Heart right ventricle (tissue), 16 donors: Measurements from ENCODE around the gene KCNJ3. TPM values are rescaled to one million over a fixed set of nuclear protein-coding genes. Genes with fewer than 3 reads are reported as not detected.

Source experiments
- ATAC-seq, 8 donors: fragments of 200-7000 bp; cut with Tn5 transposase; one replicate each; pipeline ENCODE4 v1.9.1; 2020; ENCODE audit warnings: mild to moderate bottlenecking in 8 of 8, moderate library complexity in 8 of 8, moderate number of reproducible peaks in 1 of 8
- DNase-seq, 2 donors: peaks; one replicate each; pipeline ENCODE4 v3.0.0-alpha.2; 2020
- H3K27ac ChIP-seq, 10 donors: fragments of 200-600 bp; sonication (generic) in 2 of 10; one replicate each; pipeline versions ENCODE4 v1.5.0 to v1.8.0; 2020 to 2022; ENCODE audit warnings: mild to moderate bottlenecking in 3 of 10
- H3K27me3 ChIP-seq, 7 donors: fragments of 200-600 bp; one replicate each; pipeline ENCODE4 v1.8.0; 2021 to 2022; ENCODE audit warnings: mild to moderate bottlenecking in 2 of 7
- H3K36me3 ChIP-seq, 9 donors: fragments of 200-600 bp; sonication (generic) in 1 of 9; one replicate each; pipeline versions ENCODE4 v1.5.0 to v1.8.0; 2020 to 2022; ENCODE audit warnings: mild to moderate bottlenecking in 2 of 9
- H3K4me1 ChIP-seq, 9 donors: fragments of 200-600 bp; sonication (generic) in 1 of 9; one replicate each; pipeline versions ENCODE4 v1.5.0 to v1.8.0; 2020 to 2022; ENCODE audit warnings: mild to moderate bottlenecking in 4 of 9
- H3K4me3 ChIP-seq, 10 donors: fragments of 200-600 bp; sonication (generic) in 2 of 10; one replicate each; pipeline versions ENCODE4 v1.5.0 to v1.8.0; 2020 to 2022; ENCODE audit warnings: mild to moderate bottlenecking in 7 of 10, moderate library complexity in 2 of 10
- H3K9me3 ChIP-seq, 11 donors: fragments of 200-600 bp in 10 of 11; sonication (generic) in 2 of 11; one replicate each; pipeline versions ENCODE4 v1.5.0 to v1.8.0; 2013 to 2022; ENCODE audit warnings: mild to moderate bottlenecking in 2 of 11, control low read depth in 1 of 11, moderate library complexity in 1 of 11
- WGBS, 2 donors: extraction: QIAGEN DNeasy Blood & Tissue Kit; methylation state at CpG; one replicate each; pipeline ENCODE4 v1.1.7; 2013; ENCODE audit warnings: inconsistent platforms in 1 of 2; 5-methylcytosine and 5-hydroxymethylcytosine counted together
- intact Hi-C, 10 donors: fragments of 100-400 bp; cut with DNase I; formaldehyde crosslinking; loops; one replicate each; pipeline versions ENCODE4 v1.11.1 to v1.14.2; 2022
- polyA plus RNA-seq, 2 donors: library from polyadenylated mRNA; stranded (reverse); fragments of 200-250 nt; gene quantifications; one replicate each; pipeline ENCODE4 v1.2.3, GENCODE V29; 2013
- total RNA-seq, 10 donors: library from RNA; stranded (reverse); fragmentation: NEBNext Ultra II Directional in 3 of 10; extraction: Animal tissue kit (Norgen Biotek cat#: 25700) in 3 of 10; gene quantifications; one replicate each; pipeline versions ENCODE4 v1.2.1 to v1.2.4, GENCODE V29; 2021 to 2023
- TF ChIP-seq, protein P1 (sequence below), 9 donors: fragments of 200-600 bp; sonication (generic) in 2 of 9; IDR thresholded peaks; one replicate each; pipeline versions ENCODE4 v1.5.0 to v1.8.0; 2021 to 2022; ENCODE audit warnings: antibody characterized with exemption in 9 of 9, mild to moderate bottlenecking in 5 of 9, moderate library complexity in 1 of 9
- donor health status: Arrhythmogenic right ventricular cardiomyopathy.
- donor health status: ischemic (EF 13 %, LVEDD 7.1; RV severe dilation, severe dysfunction).
- donor health status: healthy with polysubstance abuse.
- donor health status: DM: no; HTN: yes; CAD: no.
- donor health status: DM: no; HTN: no; CAD: no.
- donor health status: ischemic (EF 25% LVEDD 6.9; RV normal size, moderate dysfunction).
- donor health status: ischemic (EF 25% LVEDD 5.7; RV mildly dilated, moderate dysfunction).
- donor health status: healthy.
- donor health status: DM: yes; HTN: yes; CAD: no.
- donor health status: Ischemic cardiomyopathy.
- donor health status: ischemic (EF 35%, LVEDD 5.7; RV mildly dilated, moderate dysfunction).
- donor health status: nonischemic (EF 11% LVEDD 7.7; RV severe dilation, severe dysfunction).
- donor health status: DM: yes; HTN: yes; CAD: no.
- donor health status: PGD.
- donor health status: ischemic (EF 29% LVEDD 5.4; RV normal size, mild dysfunction).
- donor health status: nonischemic (EF 23%, LVEDD 6.1; RV moderate dilation, normal function).

Gene KCNJ3
- total and polyA plus RNA-seq, 12 donors: 0.01 to 4.7 (median 1.5) TPM

DNA sequence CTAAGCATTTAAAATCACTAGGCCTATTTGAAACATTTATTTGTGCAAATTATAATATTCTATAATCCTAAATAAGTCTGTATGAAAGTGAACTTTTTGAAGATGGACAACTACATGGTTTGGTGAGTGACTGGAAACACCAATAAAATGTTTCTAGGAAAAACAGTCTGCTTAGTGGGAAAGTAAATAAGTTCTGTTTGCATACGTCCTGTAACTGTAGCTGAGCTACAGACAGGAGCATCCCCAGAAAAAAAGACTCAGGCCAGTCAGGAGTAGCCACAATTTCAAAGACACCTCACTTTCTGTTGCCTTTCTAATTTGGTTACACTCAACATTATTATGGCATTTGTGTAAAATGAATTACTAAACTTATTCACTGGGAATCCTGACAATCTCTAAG, 28.4 kb upstream of the KCNJ3 start:
- Histone ChIP-seq H3K36me3 (no peaks in the 10 kb centered on the region), H3K4me3 (no peak overlapping the region), H3K27me3 (no peaks in the 10 kb centered on the region), H3K9me3 (no peaks in the 10 kb centered on the region), H3K27ac (no peak overlapping the region), H3K4me1 (no peaks in the 10 kb centered on the region)
- ATAC-seq (no peak), DNase-seq (no peak)
- intact Hi-C loops: no loop called here
- TF ChIP-seq, protein P1, sequence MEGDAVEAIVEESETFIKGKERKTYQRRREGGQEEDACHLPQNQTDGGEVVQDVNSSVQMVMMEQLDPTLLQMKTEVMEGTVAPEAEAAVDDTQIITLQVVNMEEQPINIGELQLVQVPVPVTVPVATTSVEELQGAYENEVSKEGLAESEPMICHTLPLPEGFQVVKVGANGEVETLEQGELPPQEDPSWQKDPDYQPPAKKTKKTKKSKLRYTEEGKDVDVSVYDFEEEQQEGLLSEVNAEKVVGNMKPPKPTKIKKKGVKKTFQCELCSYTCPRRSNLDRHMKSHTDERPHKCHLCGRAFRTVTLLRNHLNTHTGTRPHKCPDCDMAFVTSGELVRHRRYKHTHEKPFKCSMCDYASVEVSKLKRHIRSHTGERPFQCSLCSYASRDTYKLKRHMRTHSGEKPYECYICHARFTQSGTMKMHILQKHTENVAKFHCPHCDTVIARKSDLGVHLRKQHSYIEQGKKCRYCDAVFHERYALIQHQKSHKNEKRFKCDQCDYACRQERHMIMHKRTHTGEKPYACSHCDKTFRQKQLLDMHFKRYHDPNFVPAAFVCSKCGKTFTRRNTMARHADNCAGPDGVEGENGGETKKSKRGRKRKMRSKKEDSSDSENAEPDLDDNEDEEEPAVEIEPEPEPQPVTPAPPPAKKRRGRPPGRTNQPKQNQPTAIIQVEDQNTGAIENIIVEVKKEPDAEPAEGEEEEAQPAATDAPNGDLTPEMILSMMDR (IDR thresholded peaks at IDR 0.05): no peak
- 78 to 82% methylated on average over 1 of the region's 1 CpG for WGBS, 2 donors

GRCh38 chr2:154673694-154674093, 24.8 kb upstream of the KCNJ3 start:
- DNase-seq: no peak
- no peak overlapping the region for H3K27ac ChIP-seq
- H3K9me3 ChIP-seq: no peaks in the 10 kb centered on the region
- H3K4me1 ChIP-seq: no peaks in the 10 kb centered on the region
- intact Hi-C loops: no loop called here
- ATAC-seq: no peak
- TF ChIP-seq, protein P1 (IDR thresholded peaks at IDR 0.05): no peak
- no peaks in the 10 kb centered on the region for H3K36me3 ChIP-seq
- H3K27me3 ChIP-seq: no peaks in the 10 kb centered on the region
- 43 to 51% methylated on average over 3 of the region's 3 CpGs for WGBS, 2 donors
- H3K4me3 ChIP-seq: no peak overlapping the region

GRCh38 chr2:154677401-154677800, 21.1 kb upstream of the KCNJ3 start:
- no peaks in the 10 kb centered on the region for H3K36me3 ChIP-seq
- DNase-seq (no peak), ATAC-seq (no peak)
- H3K27me3 ChIP-seq: no peaks in the 10 kb centered on the region
- intact Hi-C loops: no loop called here
- 55 to 70% methylated on average over 3 of the region's 3 CpGs for WGBS, 2 donors
- H3K27ac ChIP-seq: no peak overlapping the region
- no peaks in the 10 kb centered on the region for H3K4me1 ChIP-seq
- TF ChIP-seq, protein P1 (IDR thresholded peaks at IDR 0.05): no peak
- no peaks in the 10 kb centered on the region for H3K9me3 ChIP-seq
- H3K4me3 ChIP-seq: no peak overlapping the region

GRCh38 chr2:154681741-154682140, 16.8 kb upstream of the KCNJ3 start:
- Histone ChIP-seq H3K9me3 (no peaks in the 10 kb centered on the region), H3K27me3 (no peaks in the 10 kb centered on the region), H3K4me3 (no peak overlapping the region), H3K27ac (no peak overlapping the region), H3K4me1 (no peaks in the 10 kb centered on the region), H3K36me3 (no peaks in the 10 kb centered on the region)
- TF ChIP-seq, protein P1 (IDR thresholded peaks at IDR 0.05): no peak
- DNase-seq (no peak), ATAC-seq (no peak)
- 89% methylated on average over 2 of the region's 2 CpGs for WGBS, 2 donors
- intact Hi-C loops: no loop called here

- ATAC-seq (no peak), DNase-seq (no peak)
- intact Hi-C loops: no loop called here
- no peaks in the 10 kb centered on the region for H3K9me3 ChIP-seq
- TF ChIP-seq, protein P1 (IDR thresholded peaks at IDR 0.05): no peak
- no peaks in the 10 kb centered on the region for H3K36me3 ChIP-seq
- no peak overlapping the region for H3K4me3 ChIP-seq
- no peak overlapping the region for H3K27ac ChIP-seq
- no peaks in the 10 kb centered on the region for H3K27me3 ChIP-seq
- 79 to 83% methylated on average over 3 of the region's 3 CpGs for whole genome bisulfite sequencing, 2 donors
- no peaks in the 10 kb centered on the region for H3K4me1 ChIP-seq
Observed at GRCh38 chr2:154686162-154686561, 12.3 kb upstream of the KCNJ3 start.
